Stimulated activated naive CD4-positive, alpha-beta T cell treated with Interleukin-2 at 50 U/mL for 16 hours (primary cell): ENCODE data around the gene ZFPM1.

Experiments
- DNase-seq: peaks from one replicate; lab custom pipeline; 2025; lab: John Stamatoyannopoulos, UW

ZFPM1 gene

GRCh38 chr16:88540346-88540977 lies 87.4 kb downstream of the ZFPM1 start:
- no peak for DNase-seq

- no peak for DNase-seq
Measured at GRCh38 chr16:88541831-88542616, 88.9 kb downstream of the ZFPM1 start.

- no peak for DNase-seq
Measured at GRCh38 chr16:88543230-88543813, 90.2 kb downstream of the ZFPM1 start.

- no peak for DNase-seq
Measured at GRCh38 chr16:88545781-88546180, 92.7 kb downstream of the ZFPM1 start.

GRCh38 chr16:88548131-88548874 lies 95.2 kb downstream of the ZFPM1 start:
- no peak for DNase-seq

GRCh38 chr16:88548985-88549384 lies 95.9 kb downstream of the ZFPM1 start:
- DNase-seq: no peak

GRCh38 chr16:88549671-88550245 lies 96.7 kb downstream of the ZFPM1 start:
- no peak for DNase-seq

GRCh38 chr16:88550246-88550661 lies 97.2 kb downstream of the ZFPM1 start:
- DNase-seq: no peak

- no peak for DNase-seq
Measured at GRCh38 chr16:88552166-88552565, 99.1 kb downstream of the ZFPM1 start.

GRCh38 chr16:88552815-88553214 lies 99.7 kb downstream of the ZFPM1 start:
- no peak for DNase-seq

GRCh38 chr16:88553739-88554138 lies 100.7 kb downstream of the ZFPM1 start:
- DNase-seq: no peak

GRCh38 chr16:88554711-88555264 lies 101.7 kb downstream of the ZFPM1 start:
- DNase-seq: no peak

GRCh38 chr16:88556294-88556988 lies 103.4 kb downstream of the ZFPM1 start:
- no peak for DNase-seq

GRCh38 chr16:88558457-88559442 lies 105.7 kb downstream of the ZFPM1 start:
- DNase-seq: no peak

- DNase-seq: no peak
Measured at GRCh38 chr16:88560714-88561484, 107.8 kb downstream of the ZFPM1 start.

- DNase-seq: peak; percentile 49
Measured at GRCh38 chr16:88561485-88562359, 108.6 kb downstream of the ZFPM1 start.

GRCh38 chr16:88566158-88566557 lies 113.1 kb downstream of the ZFPM1 start:
- peak; percentile 72 for DNase-seq
